HG03439 (cell line): ENCODE results near the gene AMMECR1.

Experiments used
- ATAC-seq: cut with Tn5 transposase; IDR thresholded peaks from one replicate; pipeline ENCODE4 v1.9.1; 2021; ENCODE audit warnings: mild to moderate bottlenecking, moderate library complexity; ENCODE audit not compliant: unreplicated experiment

AMMECR1 gene

GRCh38 chrX:110214684-110215083 is 103.2 kb downstream of the AMMECR1 start:
- no peak for ATAC-seq

DNA sequence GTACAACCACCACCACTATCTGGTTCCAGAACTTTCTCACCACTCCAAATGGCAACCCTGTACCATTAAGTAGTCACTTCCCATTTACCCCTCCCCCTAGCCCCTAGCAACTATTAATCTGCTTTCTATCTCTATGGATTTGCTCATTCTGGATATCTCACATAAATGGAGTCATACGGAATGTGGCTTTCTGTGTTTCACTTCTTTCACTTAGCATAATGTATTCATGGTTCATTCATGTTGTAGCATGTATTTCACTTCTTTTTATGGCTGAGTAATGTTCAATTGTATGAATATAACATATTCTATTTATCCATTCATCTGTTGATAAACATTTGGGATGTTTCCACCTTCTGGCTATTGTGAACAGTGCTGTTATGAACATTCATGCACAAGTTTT is 104.7 kb downstream of the AMMECR1 start:
- no peak for ATAC-seq

DNA sequence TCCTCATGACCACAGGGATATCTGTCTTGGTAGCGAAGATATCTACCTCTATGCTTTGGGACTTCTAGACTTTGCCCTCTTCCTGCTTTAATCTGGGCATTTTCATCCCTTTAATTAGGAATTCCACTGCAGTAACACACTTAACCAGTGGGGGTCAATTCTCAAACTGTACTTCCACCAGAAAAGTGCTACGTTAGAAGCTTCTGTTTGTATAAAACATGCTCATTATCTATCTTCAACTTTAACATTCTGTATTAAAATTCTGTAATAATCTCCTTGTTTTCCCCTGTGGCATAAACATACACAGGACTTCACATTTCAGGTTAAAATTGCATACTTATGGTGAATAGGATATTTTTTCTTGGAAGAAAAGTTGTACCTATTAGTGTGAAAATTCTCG is 105.6 kb downstream of the AMMECR1 start:
- no peak for ATAC-seq

DNA sequence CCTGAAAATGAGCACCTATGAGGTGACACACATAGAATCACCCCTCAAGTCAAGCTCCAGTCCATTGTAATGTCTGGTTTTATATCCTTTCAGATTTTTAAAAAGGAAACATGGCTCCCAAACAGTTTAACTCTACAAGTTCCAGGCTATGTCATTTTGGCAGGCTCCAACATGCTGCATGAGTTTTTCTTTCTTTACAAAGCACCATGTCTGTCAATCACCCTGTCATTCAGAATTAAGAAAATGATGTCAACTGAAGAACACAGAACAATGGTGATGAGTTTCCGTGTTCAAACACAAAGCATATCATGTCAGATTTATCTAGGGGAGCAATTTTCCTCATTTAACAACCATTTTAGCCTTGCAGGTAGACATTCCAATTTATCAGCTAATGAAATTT is 106.5 kb downstream of the AMMECR1 start:
- no peak for ATAC-seq

DNA sequence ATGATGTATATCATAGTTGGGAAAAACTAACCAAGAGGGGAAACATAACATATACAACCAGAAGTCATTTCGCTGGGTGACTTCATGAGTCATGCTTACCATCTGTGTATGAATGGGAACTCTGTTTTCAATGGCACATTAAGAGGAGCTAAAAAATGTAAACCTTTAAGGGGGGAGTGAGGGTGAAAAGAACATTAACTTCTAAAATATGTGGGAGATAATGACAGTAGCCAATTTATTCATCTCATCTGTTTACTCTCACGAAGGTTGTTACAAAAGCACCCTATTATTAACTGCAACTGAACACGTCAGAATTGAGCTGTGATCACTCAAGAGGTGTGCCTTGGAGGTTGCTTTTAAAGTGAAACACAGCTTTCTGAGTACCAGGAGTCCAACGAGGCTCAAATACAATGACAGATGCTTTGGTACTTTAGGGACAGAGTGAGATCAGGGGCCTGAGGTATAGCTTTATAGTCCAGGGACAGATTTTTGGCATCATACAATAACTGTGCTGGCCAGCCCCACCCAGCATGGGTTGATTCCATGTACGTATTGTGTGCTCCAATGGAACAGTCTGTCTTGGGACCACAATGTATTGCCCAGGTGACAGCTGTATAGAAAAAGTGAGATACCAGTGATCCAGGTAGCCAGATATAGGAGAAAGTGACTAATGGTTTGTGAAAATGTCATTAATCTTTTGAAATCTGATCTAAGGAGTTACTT is 107.3 kb downstream of the AMMECR1 start:
- no peak for ATAC-seq

DNA sequence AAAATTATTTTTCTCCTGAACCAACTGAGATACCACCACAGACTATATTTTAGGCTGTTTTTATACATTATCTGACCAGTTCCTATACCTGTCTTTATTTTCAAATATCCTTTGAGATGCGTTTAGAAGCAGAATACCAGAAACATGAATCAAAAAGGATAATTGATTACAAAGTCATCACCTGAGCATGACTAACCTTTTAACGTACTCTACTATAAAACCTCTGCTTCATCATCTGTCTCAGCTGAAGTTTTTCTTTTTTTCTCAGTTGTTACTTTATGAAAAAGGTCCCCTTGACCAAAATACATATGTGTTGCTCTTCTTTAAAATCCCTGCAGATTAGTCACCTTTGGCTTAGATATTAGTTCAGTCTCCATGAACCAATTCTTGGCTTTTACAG is 109.8 kb downstream of the AMMECR1 start:
- no peak for ATAC-seq

DNA sequence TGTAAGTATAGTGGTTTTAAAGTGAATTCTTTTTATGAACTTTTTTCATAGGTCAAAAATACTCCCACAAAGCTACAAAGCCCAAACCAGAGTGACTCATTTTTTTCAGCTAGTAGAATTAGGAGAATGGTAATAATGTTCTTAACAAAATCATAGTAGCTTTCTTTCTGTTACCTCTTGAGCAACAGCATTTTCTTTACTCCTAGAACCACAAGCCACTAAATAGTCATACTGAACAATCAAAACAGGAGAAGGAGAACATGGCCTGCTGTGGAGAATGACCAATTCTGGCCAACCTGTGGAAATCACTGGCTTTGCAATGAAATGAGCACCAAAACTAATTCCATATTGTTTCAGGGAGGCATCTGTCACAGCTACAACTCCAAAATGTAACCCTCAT is 112.9 kb downstream of the AMMECR1 start:
- ATAC-seq, result no peak

- no peak for ATAC-seq
Observed at GRCh38 chrX:110201799-110202198, 116.1 kb downstream of the AMMECR1 start.

GRCh38 chrX:110194977-110195376 is 122.9 kb downstream of the AMMECR1 start:
- no peak for ATAC-seq

DNA sequence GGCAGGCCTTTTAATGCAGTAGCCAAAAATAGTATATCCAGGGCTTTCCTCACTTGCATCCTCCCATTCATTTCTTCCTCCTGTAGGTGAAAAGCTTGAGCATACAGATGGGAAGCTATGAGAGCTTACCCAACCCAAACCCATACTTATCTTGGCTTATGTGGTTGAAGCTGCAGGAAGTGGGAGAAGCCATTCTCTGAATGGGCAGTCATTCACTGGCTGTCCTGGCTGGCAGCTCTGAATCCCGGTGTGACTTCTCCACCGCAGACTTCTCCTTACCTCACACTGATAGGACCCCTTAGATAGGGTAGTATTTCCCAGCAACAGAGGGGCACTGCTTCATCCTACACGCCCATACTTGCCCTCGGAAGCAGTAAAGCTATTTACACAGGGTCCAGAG is 125.4 kb downstream of the AMMECR1 start:
- ATAC-seq, result no peak

DNA sequence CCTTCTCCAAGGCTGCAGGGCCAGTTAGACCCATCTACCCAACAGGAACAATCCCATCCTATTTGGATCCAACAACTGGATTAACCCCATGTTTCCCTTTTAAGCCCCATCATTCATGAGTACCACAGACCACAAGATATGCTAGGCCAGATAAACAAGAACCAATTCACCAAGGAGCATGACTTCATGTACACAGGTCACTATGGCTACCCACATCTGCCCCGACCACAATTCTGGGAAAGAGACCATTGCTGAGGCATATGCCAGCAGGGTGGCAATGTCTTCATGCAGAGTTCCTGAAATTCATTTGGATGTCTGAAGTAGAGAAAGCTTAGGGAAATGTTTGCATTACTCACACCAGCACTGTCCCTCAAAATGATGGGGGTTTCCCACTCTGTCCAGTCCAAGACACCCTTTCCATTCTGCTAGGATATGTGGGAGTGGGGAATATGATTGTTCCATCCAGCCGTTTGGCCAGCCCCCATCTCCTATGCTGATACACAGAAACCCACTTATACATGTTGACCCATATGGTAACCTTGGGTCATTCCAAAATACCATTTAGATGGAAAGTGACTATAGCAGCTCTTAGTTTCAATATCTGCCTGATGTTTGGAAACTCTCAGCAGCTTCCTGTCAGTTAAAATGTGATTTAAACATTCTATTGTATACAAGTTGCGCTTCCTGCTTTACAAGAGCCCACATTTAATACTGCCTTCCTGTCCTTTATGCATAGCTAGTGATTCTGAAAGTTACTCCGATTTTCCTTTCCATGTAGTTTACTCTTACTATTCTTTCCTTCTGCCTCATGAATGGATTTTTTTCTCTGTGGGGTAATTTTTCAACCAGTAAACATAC is 129.0 kb downstream of the AMMECR1 start:
- ATAC-seq, result no peak

DNA sequence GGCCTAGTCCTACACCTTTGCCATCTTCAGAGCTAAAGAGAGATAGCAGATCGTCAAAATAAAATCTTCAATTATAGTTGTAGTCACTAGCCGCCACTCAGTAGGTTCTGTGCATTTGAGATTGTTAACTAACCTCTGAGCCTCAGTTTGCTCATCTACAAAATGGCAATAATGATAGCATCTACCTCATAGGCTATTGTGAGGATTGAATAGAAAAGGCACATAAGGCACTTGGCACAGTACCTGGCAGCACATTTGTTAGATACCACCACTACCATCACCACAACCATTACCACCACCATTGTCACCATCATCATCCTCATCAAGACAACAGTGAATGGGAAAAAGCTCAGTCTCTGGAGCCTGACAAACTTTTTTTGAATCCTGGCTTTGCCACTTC is 134.6 kb downstream of the AMMECR1 start:
- no peak for ATAC-seq

- ATAC-seq, result no peak
Observed at GRCh38 chrX:110182865-110183264, 135.0 kb downstream of the AMMECR1 start.

DNA sequence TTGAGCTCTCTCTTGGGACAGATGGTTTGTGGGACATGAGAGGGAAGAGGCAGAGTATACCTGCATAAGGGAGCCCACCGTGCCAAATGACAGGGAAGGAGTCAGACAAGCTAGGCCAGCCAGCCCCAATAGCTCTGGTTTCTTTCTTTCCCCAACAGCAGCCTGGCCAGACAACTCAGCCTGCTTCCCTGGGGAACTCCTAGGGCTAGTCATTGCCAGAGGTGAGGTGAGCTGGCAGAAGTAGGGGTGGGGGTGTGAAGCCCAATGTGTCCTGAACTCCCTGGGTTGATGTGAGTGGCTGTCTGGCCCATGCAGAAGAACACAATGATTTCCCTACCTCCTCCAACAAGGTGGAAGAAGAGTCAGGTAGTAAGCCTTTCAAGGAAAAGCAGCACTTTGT is 135.5 kb downstream of the AMMECR1 start:
- ATAC-seq, result no peak

- no peak for ATAC-seq
Observed at GRCh38 chrX:110181459-110182137, 136.3 kb downstream of the AMMECR1 start.

- ATAC-seq, result peak; percentile 89
Observed at GRCh38 chrX:110180928-110181310, 137.0 kb downstream of the AMMECR1 start.

DNA sequence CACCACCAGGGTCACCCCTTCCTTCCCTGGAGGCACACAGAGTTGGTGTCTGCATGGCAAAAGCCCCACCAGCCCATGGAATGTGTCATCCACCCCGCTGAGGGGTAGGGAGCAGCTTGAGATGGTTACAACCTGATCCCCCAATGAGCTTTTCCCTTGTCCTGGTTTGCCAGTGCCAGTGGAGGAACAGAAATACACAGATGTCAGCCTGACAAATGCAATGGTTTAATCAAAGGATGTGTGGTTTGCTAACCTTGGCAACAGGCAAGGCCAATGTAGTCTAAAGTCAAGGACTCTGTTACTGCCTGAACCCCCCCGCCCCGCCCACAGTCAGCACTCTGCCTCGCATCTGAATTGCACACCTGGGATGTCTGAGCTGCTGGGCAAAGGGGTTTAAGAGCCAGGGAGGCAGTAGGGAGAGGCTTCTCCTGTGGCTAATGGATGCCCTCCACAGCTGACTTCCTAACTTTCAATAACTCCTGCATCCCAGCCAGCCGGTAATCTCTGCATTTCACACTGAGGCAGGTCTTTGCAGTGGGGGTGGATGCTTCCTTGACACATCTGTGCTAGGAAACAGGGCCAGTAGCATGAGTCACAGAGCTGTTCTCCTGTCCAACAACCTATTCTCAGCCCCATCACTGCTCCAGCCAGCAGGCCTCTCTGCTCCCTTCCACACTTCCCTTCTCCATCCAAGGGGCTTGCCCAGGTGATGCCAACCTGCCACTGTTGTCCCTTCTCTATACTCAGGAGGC is 137.5 kb downstream of the AMMECR1 start:
- peak; percentile 35 for ATAC-seq

- ATAC-seq, result no peak
Observed at GRCh38 chrX:110178179-110178865, 139.6 kb downstream of the AMMECR1 start.

DNA sequence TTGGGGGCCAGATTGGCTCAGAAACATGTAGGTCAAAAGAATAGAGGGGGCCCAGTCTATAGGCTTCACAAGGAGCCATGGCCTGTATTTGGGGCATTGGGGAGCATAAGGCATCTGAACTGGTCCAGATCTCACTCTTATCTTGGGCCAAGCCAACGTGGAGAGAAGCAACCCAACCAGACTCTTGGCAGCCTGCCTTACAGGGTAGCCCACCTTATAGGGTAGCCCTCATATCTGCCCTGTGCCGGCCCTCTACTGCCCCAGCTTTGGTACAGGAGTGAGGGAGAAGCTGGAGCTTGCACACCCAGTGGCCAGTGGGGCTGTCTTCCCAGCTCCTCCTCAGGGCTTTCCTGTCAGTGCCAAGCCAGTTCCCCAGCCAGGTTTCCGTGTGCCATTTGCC is 142.2 kb downstream of the AMMECR1 start:
- ATAC-seq, result no peak

DNA sequence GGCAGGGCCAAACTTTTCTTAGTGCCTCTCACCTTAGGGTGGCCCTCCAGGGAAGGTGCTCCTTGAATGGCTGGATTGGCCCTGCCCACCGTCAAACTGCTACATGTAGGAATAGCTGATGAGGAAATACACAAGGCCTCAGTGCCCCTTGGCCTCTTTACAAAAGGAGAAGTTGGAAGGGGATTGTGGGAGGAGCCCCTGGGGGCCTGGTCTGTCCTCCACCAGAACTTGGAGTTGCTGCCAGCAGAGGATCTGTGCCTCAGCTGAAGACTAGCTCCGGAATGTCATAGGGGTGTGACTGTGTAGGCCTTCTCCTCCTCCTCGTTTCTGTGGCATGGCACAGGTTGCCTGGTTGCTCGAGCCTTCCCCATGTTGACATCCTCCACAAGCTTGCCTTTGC is 142.7 kb downstream of the AMMECR1 start:
- no peak for ATAC-seq
